ENCODE measurements around the gene PLCB1. TPM values are rescaled to one million over a fixed set of nuclear protein-coding genes. Genes with fewer than 3 reads are reported as not detected.
A peak's percentile ranks its signal among the peaks of the same experiment; 100 is the strongest.

PLCB1 gene
- total and polyA plus RNA-seq, 3 experiments from 2014 or later: 8.5 to 9.9 (median 8.8) TPM

- CTCF ChIA-PET: interaction anchor here (2.6 kb wide), 1 partner anchor 11 kb away, joined by 7 read pairs; no protein-coding TSS in a partner anchor
- Histone ChIP-seq H3K27ac (ENCODE audit: low read depth, low read length) (no peak overlapping the region), H3K27me3 (ENCODE audit: insufficient read depth, low read length, poor library complexity, severe bottlenecking) (no peaks in the 10 kb centered on the region), H3K4me3 (ENCODE audit: low read length) (no peak overlapping the region), H3K9me3 (ENCODE audit: low read length) (no peaks in the 10 kb centered on the region), H3K4me1 (ENCODE audit: insufficient read depth, low read length) (no peaks in the 10 kb centered on the region), H3K36me3 (ENCODE audit: insufficient read depth, low read length) (no peaks in the 10 kb centered on the region)
- Mint-ChIP-seq H3K36me3 (no peaks in the 10 kb centered on the region), H3K27me3 (peaks cover 0 to 2% of the 10 kb centered on the region in 2 donors), H3K4me1 (peaks cover 0 to 3% (median 2%) of the 10 kb centered on the region in 3 donors), H3K9me3 (no peaks in the 10 kb centered on the region), H3K4me3 (no peak overlapping the region), H3K27ac (no peak overlapping the region)
- DNase-seq: no peak
- POLR2A ChIA-PET: no interaction called here
Measured at GRCh38 chr20:8317448-8317847, 185.4 kb downstream of the PLCB1 start.

GRCh38 chr20:8318965-8319625, 187.0 kb downstream of the PLCB1 start:
- Mint-ChIP-seq H3K4me3 (no peak overlapping the region), H3K4me1 (peaks cover 0 to 7% (median 2%) of the 10 kb centered on the region in 3 donors), H3K9me3 (no peaks in the 10 kb centered on the region), H3K27me3 (peaks cover 0 to 2% of the 10 kb centered on the region in 2 donors), H3K36me3 (no peaks in the 10 kb centered on the region), H3K27ac (peak overlapping the region in 1 of 8 donors; percentile 78)
- H3K4me3 ChIP-seq (ENCODE audit: low read length): no peak overlapping the region
- no peaks in the 10 kb centered on the region for H3K27me3 ChIP-seq (ENCODE audit: insufficient read depth, low read length, poor library complexity, severe bottlenecking)
- no peak overlapping the region for H3K27ac ChIP-seq (ENCODE audit: low read depth, low read length)
- H3K4me1 ChIP-seq (ENCODE audit: insufficient read depth, low read length): no peaks in the 10 kb centered on the region
- CTCF ChIA-PET: interaction anchor here (2.6 kb wide), 1 partner anchor 13 kb away, joined by 7 read pairs; no protein-coding TSS in a partner anchor
- no peak for DNase-seq
- no peaks in the 10 kb centered on the region for H3K9me3 ChIP-seq (ENCODE audit: low read length)
- POLR2A ChIA-PET: no interaction called here
- no peaks in the 10 kb centered on the region for H3K36me3 ChIP-seq (ENCODE audit: insufficient read depth, low read length)

- H3K27ac Mint-ChIP-seq: no peak overlapping the region
- H3K4me1 Mint-ChIP-seq: peaks cover 0 to 4% (median 2%) of the 10 kb centered on the region in 3 donors
- no peak for DNase-seq
- no peaks in the 10 kb centered on the region for H3K36me3 Mint-ChIP-seq
- ChIA-PET POLR2A (no interaction called here), CTCF (no interaction called here)
- H3K4me1 ChIP-seq (ENCODE audit: insufficient read depth, low read length): no peaks in the 10 kb centered on the region
- H3K4me3 ChIP-seq (ENCODE audit: low read length): no peak overlapping the region
- no peak overlapping the region for H3K4me3 Mint-ChIP-seq
- no peaks in the 10 kb centered on the region for H3K27me3 ChIP-seq (ENCODE audit: insufficient read depth, low read length, poor library complexity, severe bottlenecking)
- H3K27me3 Mint-ChIP-seq: peaks cover 0 to 2% of the 10 kb centered on the region in 2 donors
- H3K27ac ChIP-seq (ENCODE audit: low read depth, low read length): no peak overlapping the region
- H3K9me3 ChIP-seq (ENCODE audit: low read length): no peaks in the 10 kb centered on the region
- no peaks in the 10 kb centered on the region for H3K9me3 Mint-ChIP-seq
- H3K36me3 ChIP-seq (ENCODE audit: insufficient read depth, low read length): no peaks in the 10 kb centered on the region
Measured at GRCh38 chr20:8320306-8320705, 188.2 kb downstream of the PLCB1 start.

DNA sequence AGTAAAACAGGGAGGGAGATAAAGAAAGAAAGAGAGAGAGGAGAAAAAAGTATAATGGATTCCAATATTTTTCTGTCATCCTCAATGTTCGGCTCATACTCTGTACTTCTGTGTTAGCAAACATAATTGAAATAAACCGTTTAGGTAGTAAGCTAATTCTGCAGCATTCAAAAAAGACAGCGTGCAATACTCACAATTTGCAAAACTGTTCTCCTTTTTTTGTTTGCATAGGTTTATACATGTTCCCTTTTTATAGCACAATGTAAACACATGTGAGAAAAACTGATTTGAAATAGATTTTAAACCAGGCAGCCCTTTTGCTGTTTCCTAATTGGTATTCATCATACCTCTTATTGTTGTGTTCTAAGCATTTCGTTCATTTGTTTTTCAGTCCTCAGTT, 188.9 kb downstream of the PLCB1 start:
- no peak overlapping the region for H3K4me3 ChIP-seq (ENCODE audit: low read length)
- H3K36me3 ChIP-seq (ENCODE audit: insufficient read depth, low read length): no peaks in the 10 kb centered on the region
- H3K27me3 Mint-ChIP-seq: peaks cover 0 to 2% of the 10 kb centered on the region in 2 donors
- DNase-seq: no peak
- H3K9me3 ChIP-seq (ENCODE audit: low read length): no peaks in the 10 kb centered on the region
- H3K4me1 ChIP-seq (ENCODE audit: insufficient read depth, low read length): no peaks in the 10 kb centered on the region
- ChIA-PET CTCF (no interaction called here), POLR2A (no interaction called here)
- H3K36me3 Mint-ChIP-seq: no peaks in the 10 kb centered on the region
- no peak overlapping the region for H3K27ac ChIP-seq (ENCODE audit: low read depth, low read length)
- no peak overlapping the region for H3K4me3 Mint-ChIP-seq
- H3K9me3 Mint-ChIP-seq: no peaks in the 10 kb centered on the region
- H3K27me3 ChIP-seq (ENCODE audit: insufficient read depth, low read length, poor library complexity, severe bottlenecking): no peaks in the 10 kb centered on the region
- no peak overlapping the region for H3K27ac Mint-ChIP-seq
- H3K4me1 Mint-ChIP-seq: peaks cover 0 to 4% (median 2%) of the 10 kb centered on the region in 3 donors

GRCh38 chr20:8322662-8323217, 190.7 kb downstream of the PLCB1 start:
- H3K27me3 ChIP-seq (ENCODE audit: insufficient read depth, low read length, poor library complexity, severe bottlenecking): no peaks in the 10 kb centered on the region
- CTCF ChIA-PET: interaction anchor here (2.0 kb wide), 1 partner anchor 191 kb away, joined by 5 read pairs; no protein-coding TSS in a partner anchor
- H3K27ac ChIP-seq (ENCODE audit: low read depth, low read length): no peak overlapping the region
- DNase-seq: no peak
- Mint-ChIP-seq H3K36me3 (no peaks in the 10 kb centered on the region), H3K27ac (peak overlapping the region in 1 of 8 donors; percentile 23), H3K4me1 (peaks cover 0 to 4% (median 2%) of the 10 kb centered on the region in 3 donors), H3K9me3 (no peaks in the 10 kb centered on the region), H3K27me3 (no peaks in the 10 kb centered on the region), H3K4me3 (no peak overlapping the region)
- no peaks in the 10 kb centered on the region for H3K9me3 ChIP-seq (ENCODE audit: low read length)
- POLR2A ChIA-PET: no interaction called here
- no peaks in the 10 kb centered on the region for H3K36me3 ChIP-seq (ENCODE audit: insufficient read depth, low read length)
- H3K4me3 ChIP-seq (ENCODE audit: low read length): no peak overlapping the region
- no peaks in the 10 kb centered on the region for H3K4me1 ChIP-seq (ENCODE audit: insufficient read depth, low read length)

GRCh38 chr20:8326191-8326590, 194.1 kb downstream of the PLCB1 start:
- Mint-ChIP-seq H3K27ac (peak overlapping the region in 1 of 8 donors; percentile 24), H3K27me3 (no peaks in the 10 kb centered on the region), H3K4me1 (peaks cover 3 to 6% (median 4%) of the 10 kb centered on the region in 3 donors), H3K9me3 (no peaks in the 10 kb centered on the region), H3K36me3 (no peaks in the 10 kb centered on the region), H3K4me3 (no peak overlapping the region)
- DNase-seq: no peak
- no peaks in the 10 kb centered on the region for H3K4me1 ChIP-seq (ENCODE audit: insufficient read depth, low read length)
- POLR2A ChIA-PET: no interaction called here
- H3K36me3 ChIP-seq (ENCODE audit: insufficient read depth, low read length): no peaks in the 10 kb centered on the region
- no peak overlapping the region for H3K4me3 ChIP-seq (ENCODE audit: low read length)
- no peak overlapping the region for H3K27ac ChIP-seq (ENCODE audit: low read depth, low read length)
- H3K27me3 ChIP-seq (ENCODE audit: insufficient read depth, low read length, poor library complexity, severe bottlenecking): no peaks in the 10 kb centered on the region
- CTCF ChIA-PET: no interaction called here
- no peaks in the 10 kb centered on the region for H3K9me3 ChIP-seq (ENCODE audit: low read length)

GRCh38 chr20:8326899-8327298, 194.8 kb downstream of the PLCB1 start:
- Mint-ChIP-seq H3K27me3 (no peaks in the 10 kb centered on the region), H3K9me3 (no peaks in the 10 kb centered on the region), H3K4me3 (no peak overlapping the region), H3K27ac (peak overlapping the region in 2 of 8 donors; percentile 39 to 54), H3K36me3 (no peaks in the 10 kb centered on the region), H3K4me1 (peaks cover 3 to 6% (median 4%) of the 10 kb centered on the region in 3 donors)
- POLR2A ChIA-PET: no interaction called here
- CTCF ChIA-PET: no interaction called here
- Histone ChIP-seq H3K27me3 (ENCODE audit: insufficient read depth, low read length, poor library complexity, severe bottlenecking) (no peaks in the 10 kb centered on the region), H3K9me3 (ENCODE audit: low read length) (no peaks in the 10 kb centered on the region), H3K4me3 (ENCODE audit: low read length) (no peak overlapping the region), H3K27ac (ENCODE audit: low read depth, low read length) (no peak overlapping the region), H3K36me3 (ENCODE audit: insufficient read depth, low read length) (no peaks in the 10 kb centered on the region), H3K4me1 (ENCODE audit: insufficient read depth, low read length) (no peaks in the 10 kb centered on the region)
- no peak for DNase-seq

- Histone ChIP-seq H3K4me3 (ENCODE audit: low read length) (no peak overlapping the region), H3K36me3 (ENCODE audit: insufficient read depth, low read length) (no peaks in the 10 kb centered on the region), H3K27me3 (ENCODE audit: insufficient read depth, low read length, poor library complexity, severe bottlenecking) (no peaks in the 10 kb centered on the region), H3K27ac (ENCODE audit: low read depth, low read length) (no peak overlapping the region), H3K9me3 (ENCODE audit: low read length) (no peaks in the 10 kb centered on the region), H3K4me1 (ENCODE audit: insufficient read depth, low read length) (no peaks in the 10 kb centered on the region)
- Mint-ChIP-seq H3K27me3 (no peaks in the 10 kb centered on the region), H3K36me3 (no peaks in the 10 kb centered on the region), H3K9me3 (no peaks in the 10 kb centered on the region), H3K4me3 (no peak overlapping the region), H3K27ac (no peak overlapping the region), H3K4me1 (peaks cover 0 to 6% (median 1%) of the 10 kb centered on the region in 3 donors)
- CTCF ChIA-PET: no interaction called here
- no peak for DNase-seq
- POLR2A ChIA-PET: no interaction called here
Measured at GRCh38 chr20:8328189-8328588, 196.1 kb downstream of the PLCB1 start.
